GM06990 (cell line): Measurements from ENCODE around the gene FOS.

Experiments
- DNase-seq: peaks from one replicate; pipeline ENCODE4 v3.0.0-alpha.2; 2011; ENCODE audit not compliant: insufficient read length; ENCODE audit errors: extremely low read depth
- H3K27me3 ChIP-seq: replicated peaks from 2 replicates; pipeline ENCODE4 v1.6.0; 2011; ENCODE audit warnings: low read length; ENCODE audit not compliant: control insufficient read depth, insufficient read depth
- H3K36me3 ChIP-seq: 2 replicates; pipeline ENCODE4 v1.5.1; 2011; ENCODE audit warnings: low read length; ENCODE audit not compliant: control insufficient read depth, insufficient read depth
- H3K4me3 ChIP-seq: replicated peaks from 2 replicates; pipeline ENCODE4 v1.5.1; 2011; ENCODE audit warnings: low read depth, mild to moderate bottlenecking, control low read depth, low read length
- CTCF ChIP-seq: IDR thresholded peaks from 2 replicates; pipeline ENCODE4 v1.5.1; 2011; ENCODE audit warnings: low read length, control low read depth, mild to moderate bottlenecking, inconsistent platforms; ENCODE audit not compliant: insufficient read depth, poor library complexity, severe bottlenecking

FOS gene

GRCh38 chr14:75292886-75293285 is 14.3 kb downstream of the FOS start:
- H3K27me3 ChIP-seq = no peaks in the 10 kb centered on the region; the same call in 1 of the 2 replicates
- no peak for TF ChIP-seq CTCF
- no peak overlapping the region for H3K4me3 ChIP-seq
- DNase-seq = no peak
- H3K36me3 ChIP-seq = no peaks in the 10 kb centered on the region

- no peak for TF ChIP-seq CTCF
- no peaks in the 10 kb centered on the region; the same call in 1 of the 2 replicates for H3K27me3 ChIP-seq
- H3K36me3 ChIP-seq = no peaks in the 10 kb centered on the region
- peak overlapping the region; percentile 78 for H3K4me3 ChIP-seq
- DNase-seq = peak; percentile 92
Observed at GRCh38 chr14:75293920-75294648, 15.5 kb downstream of the FOS start.

GRCh38 chr14:75294649-75295033 is 16.0 kb downstream of the FOS start:
- Histone ChIP-seq H3K36me3 (no peaks in the 10 kb centered on the region), H3K27me3 (no peaks in the 10 kb centered on the region; the same call in 1 of the 2 replicates), H3K4me3 (peak overlapping the region; percentile 78)
- TF ChIP-seq CTCF = no peak
- DNase-seq = no peak

GRCh38 chr14:75295061-75295461 is 16.4 kb downstream of the FOS start:
- peak overlapping the region; percentile 78 for H3K4me3 ChIP-seq
- no peak for DNase-seq
- H3K36me3 ChIP-seq = no peaks in the 10 kb centered on the region
- no peak for TF ChIP-seq CTCF
- no peaks in the 10 kb centered on the region; the same call in 1 of the 2 replicates for H3K27me3 ChIP-seq

DNA sequence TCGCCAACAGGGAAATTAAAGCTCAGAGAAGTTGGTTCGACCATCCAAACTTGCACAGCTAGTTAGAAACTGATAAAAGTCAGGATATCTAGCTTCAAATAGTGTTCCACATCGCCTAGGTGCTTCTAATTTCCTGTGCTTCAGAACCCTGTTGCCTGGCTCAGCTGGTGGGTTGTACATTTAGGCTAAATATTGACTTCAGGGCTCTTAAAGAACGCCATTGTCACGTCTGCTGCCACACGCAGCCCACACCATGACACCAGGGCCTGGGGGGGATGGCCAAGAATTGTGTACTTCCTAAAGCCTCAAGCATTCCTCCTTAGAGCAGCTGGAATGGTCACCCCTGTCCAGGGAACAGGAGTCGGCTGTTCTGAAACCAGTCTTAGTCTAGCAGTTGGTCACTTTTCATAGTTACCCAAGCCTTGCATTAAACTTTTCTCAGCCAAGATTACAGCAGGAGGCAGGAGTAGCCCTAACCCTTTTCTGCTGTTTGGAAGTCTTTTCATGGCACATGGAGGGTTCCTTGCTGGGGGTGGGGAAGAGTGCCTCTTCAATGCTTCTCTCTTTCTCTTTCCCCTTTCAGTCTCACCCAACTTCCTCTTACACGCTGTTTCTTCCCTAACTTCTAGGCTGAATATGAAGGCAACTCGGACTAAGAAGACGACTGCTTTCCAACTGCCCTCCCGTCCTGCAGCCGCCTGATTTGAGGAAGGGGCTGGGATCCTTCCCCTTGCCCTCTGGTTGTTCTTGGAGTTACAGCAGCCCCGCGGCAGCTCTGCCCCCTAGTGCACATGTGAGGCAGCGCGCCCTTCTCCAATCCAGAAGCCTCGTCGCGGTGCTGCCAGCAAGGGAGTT is 17.1 kb downstream of the FOS start:
- peak; percentile 69 for DNase-seq
- no peaks in the 10 kb centered on the region; the same call in 1 of the 2 replicates for H3K27me3 ChIP-seq
- H3K4me3 ChIP-seq = peak overlapping the region; percentile 78
- TF ChIP-seq CTCF = peak; percentile 96
- no peaks in the 10 kb centered on the region for H3K36me3 ChIP-seq
